H1 (cell line): ENCODE results near the gene SEMA4D. TPM values are rescaled to one million over a fixed set of nuclear protein-coding genes. Genes with fewer than 3 reads are reported as not detected.

Source experiments
- CTCF ChIA-PET: fragments of 300-600 bp; sonication (Branson Sonifier 250); formaldehyde crosslinking; loops from one replicate; lab custom pipeline; 2021; ENCODE audit not compliant: partially characterized antibody; lab: Charles Lee
- POLR2A ChIA-PET: fragments of 300-600 bp; sonication (Branson Sonifier 250); formaldehyde crosslinking; loops from one replicate; lab custom pipeline; 2021; ENCODE audit warnings: inconsistent platforms; ENCODE audit not compliant: partially characterized antibody; lab: Charles Lee
- DNase-seq, 2 experiments: peaks; one replicate each; pipeline versions ENCODE4 v3.0.0 to v3.0.0-alpha.2; 2010 to 2022; ENCODE audit warnings: low spot score in 2 of 2, low read depth in 1 of 2, mixed read lengths in 1 of 2
- FAIRE-seq: peaks from 2 replicates; lab custom pipeline; 2011; peaks lifted over from hg19 to GRCh38; lab: Jason Lieb, UNC
- H2AFZ ChIP-seq: 2 replicates; pipeline ENCODE4 v1.8.1; 2012; ENCODE audit warnings: low read length, inconsistent platforms
- H2AK5ac ChIP-seq: 2 replicates; pipeline ENCODE4 v1.6.1; 2013; ENCODE audit warnings: low read depth, low read length
- H2BK120ac ChIP-seq: replicated peaks from 2 replicates; pipeline ENCODE3; 2013; ENCODE audit warnings: low read depth, low read length, inconsistent platforms
- H2BK12ac ChIP-seq: 2 replicates; pipeline ENCODE4 v1.6.1; 2013; ENCODE audit warnings: low read depth, low read length
- H2BK15ac ChIP-seq: 2 replicates; pipeline ENCODE4 v1.6.1; 2013; ENCODE audit warnings: low read length
- H2BK20ac ChIP-seq: 2 replicates; pipeline ENCODE4 v1.6.1; 2013; ENCODE audit warnings: low read length
- H2BK5ac ChIP-seq: 2 replicates; pipeline ENCODE4 v1.6.1; 2013; ENCODE audit warnings: low read depth, low read length
- H3K14ac ChIP-seq: 2 replicates; pipeline ENCODE4 v1.6.1; 2013; ENCODE audit warnings: inconsistent platforms; ENCODE audit not compliant: insufficient read length
- H3K18ac ChIP-seq: 2 replicates; pipeline ENCODE4 v1.6.1; 2013; ENCODE audit warnings: low read length; ENCODE audit errors: extremely low read depth
- H3K23ac ChIP-seq: 2 replicates; pipeline ENCODE4 v1.6.1; 2013; ENCODE audit warnings: inconsistent platforms; ENCODE audit not compliant: insufficient read length
- H3K23me2 ChIP-seq: 2 replicates; pipeline ENCODE4 v1.6.1; 2013; ENCODE audit warnings: low read depth, low read length
- H3K27ac ChIP-seq: 2 replicates; pipeline ENCODE4 v1.6.1; 2011; ENCODE audit warnings: low read depth, low read length, inconsistent platforms
- H3K27me3 ChIP-seq, 4 experiments: replicated peaks in 1 of 4; 1 replicate in 1 of 4; 2 replicates in 3 of 4; pipeline versions ENCODE4 v1.6.1 to v1.8.1; 2011 to 2013; ENCODE audit warnings: low read length in 3 of 4, mild to moderate bottlenecking in 3 of 4, inconsistent platforms in 2 of 4, mixed read lengths in 2 of 4, moderate library complexity in 1 of 4; ENCODE audit not compliant: control insufficient read depth in 3 of 4, insufficient read depth in 3 of 4; ENCODE audit errors: extremely low read depth in 1 of 4
- H3K36me3 ChIP-seq, 4 experiments: 2 replicates each; pipeline versions ENCODE4 v1.6.1 to v1.8.1; 2011 to 2013; ENCODE audit warnings: mild to moderate bottlenecking in 4 of 4, low read length in 3 of 4, moderate library complexity in 2 of 4, control low read depth in 1 of 4, inconsistent platforms in 1 of 4; ENCODE audit not compliant: insufficient read depth in 4 of 4, control insufficient read depth in 2 of 4
- H3K4ac ChIP-seq: replicated peaks from 2 replicates; pipeline ENCODE3; 2013; ENCODE audit warnings: low read length, low read depth, mixed read lengths, inconsistent platforms; ENCODE audit not compliant: insufficient read length
- H3K4me1 ChIP-seq, 4 experiments: replicated peaks in 1 of 4; 1 replicate in 1 of 4; 2 replicates in 3 of 4; pipeline versions ENCODE4 v1.6.1 to v1.8.1; 2011 to 2013; ENCODE audit warnings: low read length in 3 of 4, inconsistent platforms in 2 of 4, mixed read lengths in 1 of 4; ENCODE audit not compliant: insufficient read depth in 4 of 4, control insufficient read depth in 3 of 4
- H3K4me2 ChIP-seq, 2 experiments: 2 replicates each; pipeline versions ENCODE4 v1.6.1 to v1.8.1; 2011 to 2013; ENCODE audit warnings: low read depth in 2 of 2, low read length in 2 of 2, control low read depth in 1 of 2, inconsistent platforms in 1 of 2, mild to moderate bottlenecking in 1 of 2; ENCODE audit not compliant: insufficient read depth in 1 of 2
- H3K4me3 ChIP-seq, 4 experiments: fragments of 200-600, 300-600 bp in 1 of 4; sonication (generic), shearing (Covaris generic), sonication (Bioruptor Twin) in 1 of 4; 2 replicates each; pipeline versions ENCODE4 v1.5.1 to v1.8.1; 2011 to 2016; ENCODE audit warnings: low read length in 4 of 4, low read depth in 3 of 4, control low read depth in 2 of 4, inconsistent platforms in 2 of 4, mild to moderate bottlenecking in 2 of 4, mixed read lengths in 1 of 4, moderate library complexity in 1 of 4; ENCODE audit not compliant: insufficient read depth in 2 of 4; ENCODE audit errors: extremely low read depth in 1 of 4
- H3K56ac ChIP-seq: replicated peaks from 2 replicates; pipeline ENCODE3; 2013; ENCODE audit warnings: low read depth, mild to moderate bottlenecking, mixed read lengths, low read length, inconsistent platforms; ENCODE audit not compliant: insufficient read length
- H3K79me1 ChIP-seq: 2 replicates; pipeline ENCODE4 v1.6.1; 2013; ENCODE audit warnings: low read depth, low read length, control low read depth
- H3K79me2 ChIP-seq, 2 experiments: 2 replicates each; pipeline versions ENCODE4 v1.6.1 to v1.8.1; 2012 to 2013; ENCODE audit warnings: low read length in 2 of 2, mild to moderate bottlenecking in 2 of 2, inconsistent platforms in 1 of 2; ENCODE audit not compliant: insufficient read depth in 2 of 2, control insufficient read depth in 1 of 2
- H3K9ac ChIP-seq, 4 experiments: replicated peaks in 1 of 4; 1 replicate in 1 of 4; 2 replicates in 3 of 4; pipeline versions ENCODE4 v1.6.1 to v1.8.1; 2011 to 2013; ENCODE audit warnings: low read depth in 3 of 4, low read length in 3 of 4, control low read depth in 2 of 4, mild to moderate bottlenecking in 2 of 4, moderate library complexity in 2 of 4, inconsistent platforms in 1 of 4; ENCODE audit errors: extremely low read depth in 1 of 4
- H3K9me3 ChIP-seq, 2 experiments: 2 replicates each; pipeline versions ENCODE4 v1.6.1 to v1.8.1; 2012 to 2013; ENCODE audit warnings: mild to moderate bottlenecking in 2 of 2, moderate library complexity in 2 of 2, control low read depth in 1 of 2, inconsistent platforms in 1 of 2, low read depth in 1 of 2, low read length in 1 of 2, mixed read lengths in 1 of 2; ENCODE audit not compliant: insufficient read depth in 2 of 2
- H4K20me1 ChIP-seq, 2 experiments: replicated peaks in 1 of 2; 2 replicates each; pipeline versions ENCODE3 to v1.8.1; 2011 to 2013; ENCODE audit warnings: inconsistent platforms in 2 of 2, low read length in 2 of 2, mild to moderate bottlenecking in 1 of 2; ENCODE audit not compliant: insufficient read depth in 2 of 2, control insufficient read depth in 1 of 2
- H4K5ac ChIP-seq: 2 replicates; pipeline ENCODE4 v1.6.1; 2013; ENCODE audit warnings: low read length, low read depth, mixed read lengths, inconsistent platforms; ENCODE audit not compliant: insufficient read length
- H4K8ac ChIP-seq: 2 replicates; pipeline ENCODE4 v1.8.0; 2013; ENCODE audit warnings: mild to moderate bottlenecking, moderate library complexity, low read length, inconsistent platforms; ENCODE audit not compliant: insufficient read depth; ENCODE audit errors: extremely low read depth
- H4K91ac ChIP-seq: replicated peaks from 2 replicates; pipeline ENCODE3; 2013; ENCODE audit warnings: low read length, mixed read lengths, inconsistent platforms; ENCODE audit not compliant: insufficient read length
- ASH2L ChIP-seq: fragments of 200-600, 300-600 bp; sonication (generic); IDR thresholded peaks from one replicate; pipeline ENCODE4 v1.7.1; 2017; ENCODE audit warnings: low read length
- EZH2 ChIP-seq: fragments of 200-600 bp; sonication (generic); IDR thresholded peaks from 2 replicates; pipeline ENCODE4 v1.7.1; 2012; ENCODE audit warnings: low read depth, mild to moderate bottlenecking, moderate library complexity, low read length, inconsistent platforms; ENCODE audit not compliant: severe bottlenecking
- JUN ChIP-seq: IDR thresholded peaks from 2 replicates; pipeline ENCODE4 v1.6.1; 2011; ENCODE audit warnings: low read depth, mild to moderate bottlenecking, improper control_type of control experiment, low read length
- MAX ChIP-seq: IDR thresholded peaks from 2 replicates; pipeline ENCODE4 v1.6.1; 2012; ENCODE audit warnings: inconsistent platforms
- NRF1 ChIP-seq: IDR thresholded peaks from 2 replicates; pipeline ENCODE4 v1.6.1; 2011; ENCODE audit warnings: mild to moderate bottlenecking, low read depth, low read length, improper control_type of control experiment
- RBBP5 ChIP-seq: IDR thresholded peaks from 2 replicates; pipeline ENCODE4 v1.7.1; 2012; ENCODE audit warnings: low read depth, mild to moderate bottlenecking, inconsistent platforms, low read length, moderate library complexity, borderline replicate concordance
- RFX5 ChIP-seq: IDR thresholded peaks from 2 replicates; pipeline ENCODE4 v1.6.1; 2011; ENCODE audit warnings: low read depth, low read length, improper control_type of control experiment, borderline replicate concordance
- TBP ChIP-seq: IDR thresholded peaks from 2 replicates; pipeline ENCODE4 v1.6.1; 2011; ENCODE audit warnings: low read depth, low read length, improper control_type of control experiment
- ZNF274 ChIP-seq: IDR thresholded peaks from 2 replicates; pipeline ENCODE4 v1.7.0; 2012; ENCODE audit warnings: low read length, borderline replicate concordance; ENCODE audit errors: extremely low read depth
- WGBS, 2 experiments: shearing (Covaris generic) in 1 of 2; methylation state at CpG; one replicate each; pipeline versions ENCODE4 v1.1.6 to v1.1.7; 2013 to 2015; ENCODE audit warnings: low lambda C conversion rate in 2 of 2, mixed read lengths in 2 of 2, inconsistent platforms in 1 of 2, low coverage in 1 of 2, missing lambda C conversion rate in 1 of 2; ENCODE audit not compliant: insufficient replicate concordance in 2 of 2, insufficient coverage in 1 of 2, insufficient read length in 1 of 2; ENCODE audit errors: extremely low coverage in 1 of 2, missing lambda C conversion rate in 1 of 2; 5-methylcytosine and 5-hydroxymethylcytosine counted together
- polyA plus RNA-seq, 7 experiments: library from polyadenylated mRNA; depleted of rRNA in 3 of 7; stranded (reverse) in 5 of 7; unstranded in 2 of 7; fragments of >200 nt in 5 of 7; fragments of 200-250 nt in 2 of 7; gene quantifications; 1 replicate in 5 of 7; 2 replicates in 1 of 7; 4 replicates in 1 of 7; pipeline versions ENCODE4 v1.2.1 to v1.2.3, GENCODE V29; 2011 to 2013; ENCODE audit warnings: missing spikeins in 2 of 7, mixed read lengths in 2 of 7
- total RNA-seq: library from RNA; stranded (reverse); fragmentation: NEBNext Ultra II Directional; extraction: Animal tissue kit (Norgen Biotek cat#: 25700); gene quantifications from 2 replicates; pipeline ENCODE4 v1.2.1, GENCODE V29; 2021

The SEMA4D gene
- total and polyA plus RNA-seq, 2 of the 8 experiments (the other 6 are each of a cell fraction or from before 2014, with no cell fraction given): 21.0 to 70.4 TPM

GRCh38 chr9:89528131-89528530 lies 30.2 kb upstream of the SEMA4D start:
- Histone ChIP-seq H3K23me2 (no peaks in the 10 kb centered on the region), H3K79me1 (no peaks in the 10 kb centered on the region), H2AK5ac (no peak overlapping the region), H3K4ac (no peak overlapping the region), H4K5ac (no peak overlapping the region), H3K18ac (no peak overlapping the region), H3K27me3 (no peaks in the 10 kb centered on the region; a peak in 1 of 7 replicates), H3K4me3 (no peak overlapping the region), H2BK5ac (no peak overlapping the region), H3K36me3 (no peaks in the 10 kb centered on the region), H3K14ac (no peak overlapping the region), H2BK15ac (no peak overlapping the region), H2BK20ac (no peak overlapping the region), H3K9me3 (0 out of 4 replicates have a peak, but pooled peaks cover 0 to 6% of the 10 kb centered on the region in 2 experiments), H3K23ac (no peak overlapping the region), H2AFZ (no peak overlapping the region), H2BK12ac (no peak overlapping the region), H3K79me2 (no peaks in the 10 kb centered on the region), H3K56ac (no peak overlapping the region), H3K27ac (no peak overlapping the region), H3K9ac (no peak overlapping the region), H3K4me2 (no peak overlapping the region), H4K91ac (no peak overlapping the region), H3K4me1 (no peaks in the 10 kb centered on the region), H4K20me1 (no peaks in the 10 kb centered on the region), H4K8ac (no peak overlapping the region), H2BK120ac (no peak overlapping the region)
- FAIRE-seq (no peak), DNase-seq (no peak)
- TF ChIP-seq ZNF274 (no peak), RFX5 (no peak), TBP (no peak), EZH2 (no peak), RBBP5 (no peak), NRF1 (no peak), JUN (no peak), MAX (no peak), ASH2L (no peak)
- 86% methylated on average over 5 of the region's 5 CpGs; no CpG with 5 or more reads in 1 of the 2 experiments for WGBS, 2 experiments
- POLR2A ChIA-PET: no interaction called here
- CTCF ChIA-PET: interaction anchor here (0.9 to 5.8 kb wide), 3 partner anchors 16 to 99 kb away, joined by 3 to 28 read pairs (median 4); no protein-coding TSS in a partner anchor
